ENCODE data around the gene RECQL5. TPM values are rescaled to one million over a fixed set of nuclear protein-coding genes. Genes with fewer than 3 reads are reported as not detected.

Gene RECQL5
- total RNA-seq (2022; extraction: Qiagen RNA extraction) = 20.9 to 29.0 TPM (median 28.2 TPM) in 5 replicates

DNA sequence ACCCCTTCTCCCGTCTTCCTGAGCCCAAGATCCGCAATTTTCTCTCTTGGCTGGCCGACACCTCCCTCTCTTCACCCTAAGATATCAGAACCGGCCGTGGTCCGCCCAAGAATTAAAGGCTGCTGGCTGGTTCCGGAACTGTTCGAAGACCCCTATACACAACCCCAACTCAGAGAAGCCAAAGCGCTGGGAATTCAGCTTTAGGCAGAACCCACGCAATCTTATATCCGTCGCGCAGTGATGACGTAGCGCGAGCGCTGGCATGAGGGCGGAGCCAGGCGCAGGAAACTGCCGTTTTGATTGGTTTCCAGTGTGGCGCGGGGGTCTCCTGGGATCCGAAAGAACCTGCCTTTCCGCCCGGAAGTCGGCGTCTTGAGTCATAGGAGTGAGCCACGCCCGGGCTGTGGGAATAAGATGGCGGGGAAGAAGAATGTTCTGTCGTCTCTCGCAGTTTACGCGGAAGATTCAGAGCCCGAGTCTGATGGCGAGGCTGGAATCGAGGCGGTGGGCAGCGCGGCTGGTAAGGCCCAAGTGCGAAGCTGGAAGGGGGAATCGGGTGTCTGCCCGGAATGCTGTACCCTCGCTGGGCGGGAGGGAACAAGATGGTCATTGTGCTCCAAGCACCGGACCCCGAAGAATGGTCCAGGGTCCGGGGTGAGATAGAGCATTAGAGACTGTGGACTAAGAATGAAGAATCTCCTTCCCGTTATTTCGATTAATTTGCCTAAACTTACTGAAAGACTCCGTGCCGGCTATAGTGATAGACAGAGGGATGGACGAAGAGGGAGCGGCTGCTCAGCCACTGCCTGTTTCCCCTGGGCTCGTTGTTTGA, at the start of gene RECQL5, which contains the start of gene SAP30BP:
TSS of gene RECQL5 (minus strand) at position 196 of the 832 bp plus-strand sequence. CDS start 597 bp downstream, outside the sequence.
TSS of gene SAP30BP (plus strand) at position 380 of the 832 bp plus-strand sequence. CDS start at position 415, 35 bp downstream.

DNA sequence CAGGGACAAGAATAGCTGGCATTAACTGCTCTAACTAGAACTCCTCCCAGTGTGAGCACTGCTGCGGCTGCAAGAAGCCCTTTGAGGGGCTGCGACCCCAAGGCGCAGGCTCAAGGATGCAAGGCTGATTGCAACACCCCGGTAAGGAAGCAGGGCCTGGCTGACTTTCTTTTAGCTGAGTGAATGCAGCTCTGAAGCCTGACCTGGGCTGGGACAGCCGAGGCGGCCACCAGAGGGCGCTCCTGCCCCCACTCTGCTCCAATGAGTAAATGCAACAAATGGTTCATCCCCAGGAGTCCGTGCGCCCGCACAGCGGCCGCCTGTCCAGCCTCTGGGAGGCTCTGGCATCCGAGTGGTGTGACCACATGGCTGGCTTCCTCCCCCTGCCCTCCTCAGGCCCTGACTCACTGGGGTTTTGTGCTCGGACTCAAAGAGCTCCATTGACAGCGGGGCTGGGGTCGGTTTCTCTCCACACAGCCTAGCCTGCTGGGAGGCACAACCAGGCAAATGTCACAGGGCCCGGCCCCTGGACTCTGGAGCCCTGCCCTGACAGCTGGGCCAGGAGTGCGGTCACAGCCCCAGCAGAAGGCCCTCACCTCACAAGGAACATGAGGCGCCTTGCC, 34.0 kb downstream of the RECQL5 start, which contains the start of gene SMIM5:
TSS of gene SMIM5 (plus strand) at position 572 of the 623 bp plus-strand sequence. CDS start 6,768 bp downstream, outside the sequence.

DNA sequence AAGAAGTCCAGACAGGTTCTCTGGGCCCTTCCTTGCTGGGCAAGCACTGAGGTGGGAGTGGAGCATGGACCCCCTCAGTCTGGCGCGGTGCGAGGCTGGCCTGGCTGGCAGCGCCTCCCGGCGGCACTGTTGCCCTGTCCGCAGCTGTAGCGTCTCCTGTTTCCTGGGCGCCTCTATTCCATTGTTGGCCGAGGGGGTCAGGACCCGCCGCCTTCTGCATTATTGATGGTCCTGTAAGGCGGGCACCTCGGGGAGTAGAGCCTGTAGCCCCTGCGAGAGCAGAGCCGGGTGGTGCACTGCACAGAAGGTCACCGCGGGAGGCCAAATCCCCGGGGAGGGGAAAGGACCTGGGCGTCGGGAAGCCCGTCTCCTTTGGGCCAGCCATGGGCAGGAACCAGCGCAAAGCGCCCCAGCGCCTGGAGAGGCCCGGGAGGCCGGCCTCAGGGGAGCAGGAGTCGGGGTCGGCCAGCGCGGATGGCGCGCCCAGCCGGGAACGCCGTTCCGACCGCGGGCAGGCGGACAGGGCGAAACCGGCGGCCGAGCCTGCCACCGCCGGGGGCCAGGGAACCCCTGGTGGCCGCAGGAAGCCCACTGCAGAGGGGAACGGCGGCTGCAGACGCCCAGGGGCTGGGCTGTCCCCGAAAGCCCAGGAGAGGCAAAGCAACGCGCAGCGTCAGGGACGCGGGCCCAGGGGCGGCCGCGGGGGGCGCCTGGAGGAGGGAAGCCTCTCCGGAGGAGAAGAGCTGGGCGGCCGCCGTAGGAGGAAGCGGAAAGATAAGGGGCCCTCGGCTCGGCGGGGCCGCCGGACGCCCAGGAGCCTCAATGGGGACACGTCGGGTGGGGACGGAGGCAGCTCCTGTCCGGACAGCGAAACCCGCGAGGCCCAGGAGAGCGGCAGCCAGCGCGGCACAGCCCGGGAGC, 79.0 kb downstream of the RECQL5 start, which contains the start of gene MYO15B:
TSS of gene MYO15B (plus strand) at position 126 of the 921 bp plus-strand sequence. CDS start at position 384, 258 bp downstream.

Other genes with a start within 250 kb of the RECQL5 start
- gene TMEM94, start 210.5 kb downstream of the RECQL5 start, total RNA-seq (2022; extraction: Qiagen RNA extraction) = 38.4 to 52.2 TPM (median 48.2 TPM) in 5 replicates
- 6.9 to 12.3 TPM (median 11.1 TPM) in 5 replicates for gene CASKIN2, start 151.6 kb downstream of the RECQL5 start, total RNA-seq (2022; extraction: Qiagen RNA extraction)
- 28.7 to 46.0 TPM (median 42.3 TPM) in 5 replicates for gene TSEN54, start 150.6 kb downstream of the RECQL5 start, total RNA-seq (2022; extraction: Qiagen RNA extraction)
- gene LLGL2, start 141.5 kb downstream of the RECQL5 start, total RNA-seq (2022; extraction: Qiagen RNA extraction) = 15.6 to 30.3 TPM (median 29.1 TPM) in 5 replicates
- gene MYO15B, start 79.4 kb downstream of the RECQL5 start, total RNA-seq (2022; extraction: Qiagen RNA extraction) = 35.6 to 63.8 TPM (median 60.1 TPM) in 5 replicates
- 0.31 to 0.72 TPM (median 0.70 TPM) in 5 replicates for gene SMIM5, start 33.7 kb downstream of the RECQL5 start, total RNA-seq (2022; extraction: Qiagen RNA extraction)
- 103 to 122 TPM (median 105 TPM) in 5 replicates for gene SAP30BP, start 184 bp upstream of the RECQL5 start, total RNA-seq (2022; extraction: Qiagen RNA extraction)
- gene ITGB4, start 54.3 kb upstream of the RECQL5 start, total RNA-seq (2022; extraction: Qiagen RNA extraction) = 48.5 to 68.4 TPM (median 60.7 TPM) in 5 replicates
- gene GALK1, start 98.0 kb upstream of the RECQL5 start, total RNA-seq (2022; extraction: Qiagen RNA extraction) = 46.3 to 80.1 TPM (median 72.6 TPM) in 5 replicates
- gene UNK, start 117.7 kb upstream of the RECQL5 start, total RNA-seq (2022; extraction: Qiagen RNA extraction) = 25.1 to 31.3 TPM (median 29.8 TPM) in 5 replicates
- gene UNC13D, start 177.2 kb upstream of the RECQL5 start, total RNA-seq (2022; extraction: Qiagen RNA extraction) = 4.5 to 5.2 TPM (median 5.0 TPM) in 5 replicates
- gene WBP2, start 188.2 kb upstream of the RECQL5 start, total RNA-seq (2022; extraction: Qiagen RNA extraction) = 90.8 to 108 TPM (median 95.9 TPM) in 5 replicates
- gene TRIM47, start 211.4 kb upstream of the RECQL5 start, total RNA-seq (2022; extraction: Qiagen RNA extraction) = 104 to 187 TPM (median 156 TPM) in 5 replicates
- 28.5 to 44.5 TPM (median 38.4 TPM) in 5 replicates for gene TRIM65, start 229.8 kb upstream of the RECQL5 start, total RNA-seq (2022; extraction: Qiagen RNA extraction)
- gene MRPL38, start 237.7 kb upstream of the RECQL5 start, total RNA-seq (2022; extraction: Qiagen RNA extraction) = 89.3 to 135 TPM (median 123 TPM) in 5 replicates